ENCODE results near the gene FMOD.

GRCh38 chr1:203325418-203326091, 25.4 kb downstream of the FMOD start:
- TF ChIP-seq POLR2AphosphoS5 (IDR thresholded peaks at IDR 0.05) (no peak), CTCF (IDR thresholded peaks at IDR 0.05; ENCODE audit: poor library complexity, severe bottlenecking) (no peak), TAF1 (IDR thresholded peaks at IDR 0.05; ENCODE audit: low read depth) (no peak), SMC3 (conservative IDR thresholded peaks at IDR 0.05; ENCODE audit: poor library complexity) (no peak), MXI1 (conservative IDR thresholded peaks at IDR 0.05; ENCODE audit: poor library complexity, severe bottlenecking) (no peak), EP300 (conservative IDR thresholded peaks at IDR 0.05; ENCODE audit: poor library complexity, severe bottlenecking) (no peak), RAD21 (conservative IDR thresholded peaks at IDR 0.05) (no peak)
- TF ChIP-seq, protein P1, sequence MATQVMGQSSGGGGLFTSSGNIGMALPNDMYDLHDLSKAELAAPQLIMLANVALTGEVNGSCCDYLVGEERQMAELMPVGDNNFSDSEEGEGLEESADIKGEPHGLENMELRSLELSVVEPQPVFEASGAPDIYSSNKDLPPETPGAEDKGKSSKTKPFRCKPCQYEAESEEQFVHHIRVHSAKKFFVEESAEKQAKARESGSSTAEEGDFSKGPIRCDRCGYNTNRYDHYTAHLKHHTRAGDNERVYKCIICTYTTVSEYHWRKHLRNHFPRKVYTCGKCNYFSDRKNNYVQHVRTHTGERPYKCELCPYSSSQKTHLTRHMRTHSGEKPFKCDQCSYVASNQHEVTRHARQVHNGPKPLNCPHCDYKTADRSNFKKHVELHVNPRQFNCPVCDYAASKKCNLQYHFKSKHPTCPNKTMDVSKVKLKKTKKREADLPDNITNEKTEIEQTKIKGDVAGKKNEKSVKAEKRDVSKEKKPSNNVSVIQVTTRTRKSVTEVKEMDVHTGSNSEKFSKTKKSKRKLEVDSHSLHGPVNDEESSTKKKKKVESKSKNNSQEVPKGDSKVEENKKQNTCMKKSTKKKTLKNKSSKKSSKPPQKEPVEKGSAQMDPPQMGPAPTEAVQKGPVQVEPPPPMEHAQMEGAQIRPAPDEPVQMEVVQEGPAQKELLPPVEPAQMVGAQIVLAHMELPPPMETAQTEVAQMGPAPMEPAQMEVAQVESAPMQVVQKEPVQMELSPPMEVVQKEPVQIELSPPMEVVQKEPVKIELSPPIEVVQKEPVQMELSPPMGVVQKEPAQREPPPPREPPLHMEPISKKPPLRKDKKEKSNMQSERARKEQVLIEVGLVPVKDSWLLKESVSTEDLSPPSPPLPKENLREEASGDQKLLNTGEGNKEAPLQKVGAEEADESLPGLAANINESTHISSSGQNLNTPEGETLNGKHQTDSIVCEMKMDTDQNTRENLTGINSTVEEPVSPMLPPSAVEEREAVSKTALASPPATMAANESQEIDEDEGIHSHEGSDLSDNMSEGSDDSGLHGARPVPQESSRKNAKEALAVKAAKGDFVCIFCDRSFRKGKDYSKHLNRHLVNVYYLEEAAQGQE (IDR thresholded peaks at IDR 0.05; ENCODE audit: borderline replicate concordance): no peak
